Measurements from ENCODE around the gene FLRT1.
A peak's percentile ranks its signal among the peaks of the same experiment; 100 is the strongest.

Gene FLRT1

GRCh38 chr11:64035576-64035975, at the start of gene FLRT1:
Gene FLRT1, plus strand, starts transcription at chr11:64035931. Its CDS starts 80,337 bp downstream, at chr11:64116268.
- no peak for DNase-seq (ENCODE audit: low read depth in 2 of 3, low spot score in 1 of 3)

- peak; percentile 76 to 83 (median 81) for DNase-seq (ENCODE audit: low read depth in 2 of 3, low spot score in 1 of 3)
Measured at GRCh38 chr11:63986156-63986931, 49.4 kb upstream of the FLRT1 start, which contains the start of gene OTUB1. Gene OTUB1, plus strand, starts transcription at chr11:63986438. Its CDS starts 19 bp downstream, at chr11:63986457.

GRCh38 chr11:63986932-63987513, 48.7 kb upstream of the FLRT1 start:
- no peak for DNase-seq (ENCODE audit: low read depth in 2 of 3, low spot score in 1 of 3)

- DNase-seq (ENCODE audit: low read depth in 2 of 3, low spot score in 1 of 3) = no peak
Measured at GRCh38 chr11:63991558-63991957, 44.2 kb upstream of the FLRT1 start.

GRCh38 chr11:63993100-63993499, 42.6 kb upstream of the FLRT1 start:
- DNase-seq (ENCODE audit: low read depth in 2 of 3, low spot score in 1 of 3) = no peak

- DNase-seq (ENCODE audit: low read depth in 2 of 3, low spot score in 1 of 3) = no peak
Measured at GRCh38 chr11:63993993-63994392, 41.7 kb upstream of the FLRT1 start.

GRCh38 chr11:63996512-63996911, 39.2 kb upstream of the FLRT1 start:
- DNase-seq (ENCODE audit: low read depth in 2 of 3, low spot score in 1 of 3) = no peak

GRCh38 chr11:63997104-63997700, 38.5 kb upstream of the FLRT1 start:
- no peak for DNase-seq (ENCODE audit: low read depth in 2 of 3, low spot score in 1 of 3)

GRCh38 chr11:63997801-63998337, 37.9 kb upstream of the FLRT1 start:
- DNase-seq (ENCODE audit: low read depth in 2 of 3, low spot score in 1 of 3) = no peak

GRCh38 chr11:63998558-63999348, 37.0 kb upstream of the FLRT1 start:
- no peak for DNase-seq (ENCODE audit: low read depth in 2 of 3, low spot score in 1 of 3)

- DNase-seq (ENCODE audit: low read depth in 2 of 3, low spot score in 1 of 3) = peak; percentile 31 to 55 (median 46)
Measured at GRCh38 chr11:63999349-64000025, 36.2 kb upstream of the FLRT1 start.

GRCh38 chr11:64000026-64000739, 35.5 kb upstream of the FLRT1 start:
- DNase-seq (ENCODE audit: low read depth in 2 of 3, low spot score in 1 of 3) = peak; percentile 26 to 74 (median 53)

- no peak for DNase-seq (ENCODE audit: low read depth in 2 of 3, low spot score in 1 of 3)
Measured at GRCh38 chr11:64000740-64001483, 34.8 kb upstream of the FLRT1 start.

- no peak for DNase-seq (ENCODE audit: low read depth in 2 of 3, low spot score in 1 of 3)
Measured at GRCh38 chr11:64001484-64002420, 34.0 kb upstream of the FLRT1 start.

- DNase-seq (ENCODE audit: low read depth in 2 of 3, low spot score in 1 of 3) = no peak
Measured at GRCh38 chr11:64003807-64004589, 31.7 kb upstream of the FLRT1 start.

- DNase-seq (ENCODE audit: low read depth in 2 of 3, low spot score in 1 of 3) = no peak
Measured at GRCh38 chr11:64004590-64004984, 31.1 kb upstream of the FLRT1 start.

- no peak for DNase-seq (ENCODE audit: low read depth in 2 of 3, low spot score in 1 of 3)
Measured at GRCh38 chr11:64005691-64006090, 30.0 kb upstream of the FLRT1 start.
